Psoas muscle (tissue), 8 donors: ENCODE results near the gene AANAT. TPM values are rescaled to one million over a fixed set of nuclear protein-coding genes. Genes with fewer than 3 reads are reported as not detected.

Experiments used
- ATAC-seq, 4 donors: fragments of 200-7000 bp; cut with Tn5 transposase; one replicate each; pipeline ENCODE4 v1.9.1; 2020; ENCODE audit warnings: moderate library complexity in 3 of 4, mild to moderate bottlenecking in 2 of 4
- DNase-seq, 2 donors: peaks; one replicate each; pipeline ENCODE4 v3.0.0-alpha.2; 2020
- H3K27ac ChIP-seq: fragments of 200-600 bp; one replicate; pipeline ENCODE4 v1.8.0; 2022
- H3K27me3 ChIP-seq, 3 donors: fragments of 200-600 bp in 1 of 3; one replicate each; pipeline versions ENCODE4 v1.6.1 to v1.8.0; 2013 to 2022; ENCODE audit warnings: low read length in 2 of 3, mild to moderate bottlenecking in 2 of 3, moderate library complexity in 1 of 3; ENCODE audit not compliant: insufficient read depth in 3 of 3
- H3K36me3 ChIP-seq, 2 donors: fragments of 200-600 bp in 1 of 2; one replicate each; pipeline versions ENCODE4 v1.6.1 to v1.8.0; 2013 to 2022; ENCODE audit warnings: low read depth in 1 of 2, mild to moderate bottlenecking in 1 of 2, moderate library complexity in 1 of 2; ENCODE audit not compliant: insufficient read depth in 1 of 2
- H3K4me1 ChIP-seq: fragments of 200-600 bp; one replicate; pipeline ENCODE4 v1.8.0; 2022
- H3K4me3 ChIP-seq: fragments of 200-600 bp; one replicate; pipeline ENCODE4 v1.8.0; 2022; ENCODE audit warnings: mild to moderate bottlenecking
- H3K9me3 ChIP-seq: fragments of 200-600 bp; one replicate; pipeline ENCODE4 v1.8.0; 2022
- CTCF ChIP-seq: fragments of 200-600 bp; IDR thresholded peaks from one replicate; pipeline ENCODE4 v1.8.0; 2022; ENCODE audit warnings: antibody characterized with exemption
- WGBS, 3 donors: extraction: QIAGEN DNeasy Blood & Tissue Kit; methylation state at CpG; one replicate each; pipeline versions ENCODE4 v1.1.6 to v1.1.7; 2013; 5-methylcytosine and 5-hydroxymethylcytosine counted together
- intact Hi-C, 2 donors: fragments of 100-400 bp; cut with DNase I; formaldehyde crosslinking; loops; one replicate each; pipeline versions ENCODE4 v1.11.0 to v1.14.2; 2022
- polyA plus RNA-seq, 3 donors: library from polyadenylated mRNA; stranded (reverse); fragments of 200-250 nt; gene quantifications; one replicate each; pipeline ENCODE4 v1.2.3, GENCODE V29; 2013
- total RNA-seq, 4 donors: library from RNA; stranded (reverse); fragmentation: NEBNext Ultra II Directional in 2 of 4; extraction: Animal tissue kit (Norgen Biotek cat#: 25700) in 2 of 4; gene quantifications; one replicate each; pipeline versions ENCODE4 v1.2.1 to v1.2.4, GENCODE V29; 2021 to 2023
- donor health status: healthy with polysubstance abuse.
- donor health status: DM: no; HTN: no; CAD: no; lungs with moderate emphysema.
- donor health status: Bipolar disorder and iron deficiency.
- donor health status: healthy.
- donor health status: DM: yes; HTN: yes; CAD: no.
- donor health status: DM: no; HTN: no; CAD: no.
- donor health status: DM: no; HTN: no; CAD: no.
- donor health status: DM: yes; HTN: yes; CAD: no.

AANAT gene
- total and polyA plus RNA-seq, 7 donors: 0.09 to 0.13 TPM; not detected in 5

DNA sequence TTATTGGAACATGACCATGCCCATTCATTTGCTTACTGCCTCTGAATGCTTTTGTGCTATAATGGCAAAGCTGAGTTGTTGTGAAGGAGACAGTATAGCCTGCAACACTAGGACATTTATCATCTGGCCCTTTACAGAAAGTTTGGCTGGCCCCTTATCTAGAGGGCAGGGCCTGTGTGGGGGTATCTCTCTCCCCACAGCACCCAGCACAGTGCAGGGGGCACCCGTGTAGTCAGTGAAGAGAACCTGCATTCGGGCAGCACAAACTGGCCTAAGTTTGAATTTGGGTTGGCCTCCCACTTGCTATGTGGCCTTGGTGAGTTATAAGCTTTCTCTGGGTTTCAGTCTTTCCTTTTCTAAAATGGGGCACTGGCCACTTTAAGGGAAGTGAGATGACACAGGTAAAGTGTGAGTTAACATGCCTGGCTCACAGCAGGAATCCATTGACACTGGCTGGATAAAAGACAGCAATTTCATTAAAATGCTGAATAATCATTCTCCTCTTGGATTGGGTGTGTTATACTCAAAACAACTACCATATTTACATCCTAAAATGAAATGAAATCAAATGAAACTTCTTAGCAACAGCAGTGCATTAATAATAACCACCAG lies 26.5 kb upstream of the AANAT start:
- no peaks in the 10 kb centered on the region for H3K36me3 ChIP-seq
- ATAC-seq (no peak), DNase-seq (no peak)
- WGBS, 3 donors: 76 to 96% (median 87%) methylated on average over 2 of the region's 2 CpGs
- peaks cover 32% of the 10 kb centered on the region for H3K4me1 ChIP-seq
- no peaks in the 10 kb centered on the region for H3K9me3 ChIP-seq
- no peaks in the 10 kb centered on the region for H3K27me3 ChIP-seq
- H3K4me3 ChIP-seq: no peak overlapping the region
- TF ChIP-seq CTCF: no peak
- H3K27ac ChIP-seq: no peak overlapping the region
- intact Hi-C loops: no loop called here

DNA sequence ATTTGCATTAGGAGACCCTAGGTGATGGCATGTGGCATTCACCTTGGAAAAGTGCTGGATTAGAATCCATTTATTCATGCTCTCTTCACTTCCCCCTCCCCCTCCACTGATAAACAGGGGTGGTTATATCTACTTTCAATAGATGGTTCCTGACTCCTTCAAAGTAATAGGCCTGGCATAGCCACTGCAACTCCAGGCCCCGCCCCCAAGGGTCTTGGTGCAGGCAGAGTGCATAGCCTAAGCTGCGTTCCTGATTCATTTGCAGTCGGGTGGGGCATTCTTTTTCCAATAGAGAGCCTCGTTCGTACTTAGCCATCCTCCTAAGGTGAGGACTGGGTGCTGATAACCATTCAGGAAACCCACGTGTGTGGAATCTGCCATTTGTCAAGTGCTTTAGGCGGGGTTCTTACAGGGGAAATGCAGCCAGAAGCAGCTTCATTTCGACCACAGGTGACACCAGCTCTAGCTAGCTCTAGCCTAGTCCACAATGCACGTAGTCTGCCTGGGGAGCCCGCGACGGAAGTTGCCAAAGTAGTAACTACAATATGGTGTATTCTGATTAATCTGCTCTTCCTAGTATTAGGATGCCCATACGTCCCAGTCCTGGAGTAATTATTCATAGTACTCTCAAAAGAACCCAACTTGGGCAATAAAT lies 25.6 kb upstream of the AANAT start:
- peaks cover 41% of the 10 kb centered on the region for H3K4me1 ChIP-seq
- 79 to 82% (median 81%) methylated on average over 13 of the region's 13 CpGs for WGBS, 3 donors
- H3K36me3 ChIP-seq: no peaks in the 10 kb centered on the region
- intact Hi-C loops: no loop called here
- no peaks in the 10 kb centered on the region for H3K27me3 ChIP-seq
- H3K27ac ChIP-seq: no peak overlapping the region
- DNase-seq (no peak), ATAC-seq (no peak)
- TF ChIP-seq CTCF: no peak
- H3K4me3 ChIP-seq: no peak overlapping the region
- no peaks in the 10 kb centered on the region for H3K9me3 ChIP-seq

- intact Hi-C loops: no loop called here
- H3K27ac ChIP-seq: no peak overlapping the region
Observed at GRCh38 chr17:76442341-76443338, 24.8 kb upstream of the AANAT start.

More at GRCh38 chr17:76442341-76443338, 24.8 kb upstream of the AANAT start:
- H3K9me3 ChIP-seq: no peaks in the 10 kb centered on the region
- H3K4me3 ChIP-seq: no peak overlapping the region
- no peak for DNase-seq
- no peaks in the 10 kb centered on the region for H3K27me3 ChIP-seq
- TF ChIP-seq CTCF: no peak
- ATAC-seq: no peak
- no peaks in the 10 kb centered on the region for H3K36me3 ChIP-seq
- 93 to 95% (median 94%) methylated on average over 8 of the region's 8 CpGs for WGBS, 3 donors
- H3K4me1 ChIP-seq: peaks cover 44% of the 10 kb centered on the region
